Neural progenitor cell (in vitro differentiated cells): Measurements from ENCODE around the gene ZNF324B.

ENCODE experiments used
- CTCF ChIP-seq: fragments of 200-600 bp; sonication (generic); IDR thresholded peaks from 2 replicates; pipeline ENCODE4 v1.5.1; 2017; ENCODE audit warnings: antibody characterized with exemption, mild to moderate bottlenecking
- EZH2 ChIP-seq: fragments of 200-600 bp; sonication (generic); IDR thresholded peaks from 2 replicates; pipeline ENCODE4 v1.6.1; 2017; ENCODE audit warnings: antibody characterized with exemption, mild to moderate bottlenecking, moderate library complexity
- EZH2phosphoT487 ChIP-seq: fragments of 200-600 bp; sonication (generic); IDR thresholded peaks from 2 replicates; pipeline ENCODE4 v1.6.1; 2017; ENCODE audit warnings: antibody characterized with exemption

DNA sequence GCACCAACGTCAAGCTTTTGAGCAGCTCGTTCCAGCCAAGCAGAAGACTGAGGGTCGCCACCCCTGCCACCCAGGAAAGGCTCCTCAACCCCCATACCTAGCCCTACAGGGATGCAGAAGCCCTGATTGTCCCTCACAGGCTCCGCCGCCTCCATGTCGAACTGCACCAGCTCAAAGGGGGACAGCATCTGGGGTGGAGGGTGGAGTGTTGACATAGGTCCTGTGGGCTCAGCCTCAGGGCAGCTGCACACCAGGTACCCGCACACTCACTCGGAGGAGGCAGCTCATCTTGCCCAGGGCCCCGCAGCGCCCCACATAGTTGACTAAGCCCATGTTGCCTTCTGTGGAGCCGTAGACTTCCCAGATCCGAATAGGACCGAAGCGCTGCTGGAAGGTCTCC lies 48.8 kb downstream of the ZNF324B start:
- TF ChIP-seq CTCF, result no peak
- TF ChIP-seq EZH2, result no peak
- TF ChIP-seq EZH2phosphoT487, result no peak
